Activated CD4-positive, alpha-beta T cell treated with anti-CD3 and anti-CD28 coated beads, Interleukin-2, amount 50 U/mL, for 24 hours (primary cell): ENCODE measurements around the gene FYTTD1.

Experiments used
- DNase-seq, 2 donors: peaks; one replicate each; pipeline ENCODE4 v3.0.0-alpha.2; 2020; ENCODE audit warnings: low read depth in 1 of 2, low spot score in 1 of 2

The FYTTD1 gene

DNA sequence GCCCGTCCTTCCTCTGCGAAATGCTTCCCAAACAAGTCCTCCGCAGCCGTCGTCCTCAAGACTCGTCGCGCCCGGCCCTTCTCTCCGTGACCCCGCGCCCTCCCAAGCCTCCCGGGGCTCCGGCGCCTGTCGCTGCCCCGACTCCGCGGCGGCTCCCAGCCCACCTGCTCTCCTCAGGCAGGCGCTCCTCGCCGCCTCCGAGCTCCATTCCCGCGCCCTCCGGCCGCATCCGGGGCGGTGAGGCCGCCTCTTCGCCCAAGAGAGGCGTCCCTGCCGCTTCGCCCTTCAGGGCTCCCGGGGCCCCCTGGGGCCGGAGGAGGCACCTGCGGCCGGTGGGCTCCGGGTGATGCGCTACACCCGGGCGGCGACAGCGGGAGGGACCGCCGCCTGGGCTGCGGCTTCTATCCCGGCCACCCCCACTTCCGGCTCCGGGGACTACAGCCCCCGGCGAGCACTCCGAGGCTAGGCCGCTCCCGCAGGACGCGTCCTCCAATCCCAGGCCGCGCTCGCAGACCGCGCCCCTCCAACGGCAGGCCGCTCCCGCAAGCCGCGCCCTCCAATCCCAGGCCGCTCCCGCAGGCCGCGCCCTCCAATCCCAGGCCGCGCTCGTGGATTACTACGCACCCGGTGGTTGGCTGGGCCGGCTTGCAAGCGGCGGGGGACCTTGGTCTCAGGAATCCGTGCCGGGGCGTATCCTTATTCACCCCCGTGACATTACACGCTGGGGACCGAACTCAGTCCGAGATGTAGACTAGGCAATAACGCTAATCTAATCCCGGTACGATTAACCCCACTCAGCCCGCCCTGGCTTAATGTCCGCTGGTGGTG lies 13.0 kb upstream of the FYTTD1 start, which contains the start of gene RUBCN:
Gene RUBCN (minus strand): TSS at position 414 of the 828 bp plus-strand sequence. CDS start 185 bp downstream, at position 229.
- peak; percentile 80 to 89 for DNase-seq

DNA sequence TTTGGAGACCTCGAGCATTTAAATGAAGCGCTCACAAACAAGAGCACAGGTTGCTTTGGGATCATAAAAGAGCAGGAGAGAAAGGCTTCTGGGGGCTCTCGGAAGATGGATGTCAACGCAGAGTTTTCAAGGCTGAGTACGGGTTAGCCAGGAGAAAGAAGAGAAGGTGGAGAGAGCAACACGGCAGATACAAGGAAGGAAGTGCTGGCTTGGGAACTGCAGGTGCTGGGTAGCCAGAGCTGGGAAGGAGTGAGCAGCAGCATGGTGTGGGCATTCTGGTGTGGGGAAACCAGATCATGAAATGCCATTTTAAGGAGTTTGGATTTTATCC lies 12.4 kb upstream of the FYTTD1 start:
- no peak for DNase-seq

DNA sequence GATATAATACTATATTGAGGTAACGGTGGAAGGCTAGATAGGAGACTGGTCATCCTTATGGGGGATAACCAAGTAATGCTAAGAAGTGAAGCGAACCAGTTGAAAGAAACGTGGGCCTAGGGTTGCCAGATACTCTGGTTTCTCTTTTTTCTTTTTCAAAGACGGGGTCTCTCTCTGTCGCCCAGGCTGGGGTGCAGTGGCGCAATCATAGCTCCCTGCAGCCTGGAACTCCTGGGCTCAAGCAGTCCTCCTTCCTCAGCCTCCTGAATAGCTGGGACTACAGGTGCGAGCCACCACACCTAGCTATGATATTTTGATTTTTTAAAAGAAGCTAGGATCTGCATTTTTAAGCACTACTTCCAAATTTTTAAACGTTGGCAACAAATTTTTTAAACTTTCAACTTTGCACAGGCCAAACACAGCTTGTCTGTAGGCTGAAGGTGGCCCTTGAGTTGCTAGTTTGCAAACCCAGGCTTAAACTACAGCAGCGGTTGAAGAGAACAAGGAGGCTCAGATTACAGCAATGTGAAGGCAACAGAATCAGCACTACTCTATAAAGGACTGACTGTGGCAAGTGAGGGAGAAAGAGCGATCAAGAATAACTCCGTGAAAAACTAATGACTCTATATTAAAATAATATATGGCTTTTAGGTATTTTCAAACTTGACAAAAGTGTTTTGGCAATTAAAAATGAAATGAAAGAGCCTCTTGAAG lies 11.8 kb upstream of the FYTTD1 start:
- DNase-seq: no peak

DNA sequence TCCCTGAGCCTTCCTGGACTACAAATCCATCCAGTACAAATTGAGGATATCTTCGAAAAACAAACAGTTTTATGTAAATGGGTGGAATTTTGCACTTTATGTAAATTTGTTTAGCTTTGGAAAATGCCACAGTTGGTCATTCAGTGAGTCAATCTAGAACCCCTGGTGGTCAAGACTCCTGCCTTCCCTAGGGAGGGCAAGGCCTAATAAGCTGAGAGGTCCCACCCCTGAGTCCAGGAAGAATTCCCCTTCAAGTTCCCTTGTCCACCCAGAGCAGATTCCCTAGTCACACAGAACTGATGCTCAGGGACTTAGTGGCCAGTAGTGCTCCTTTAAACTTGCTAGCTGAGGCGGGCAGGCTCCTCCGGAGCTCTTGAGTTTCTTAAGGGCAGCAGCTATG lies 6.9 kb upstream of the FYTTD1 start:
- no peak for DNase-seq

DNA sequence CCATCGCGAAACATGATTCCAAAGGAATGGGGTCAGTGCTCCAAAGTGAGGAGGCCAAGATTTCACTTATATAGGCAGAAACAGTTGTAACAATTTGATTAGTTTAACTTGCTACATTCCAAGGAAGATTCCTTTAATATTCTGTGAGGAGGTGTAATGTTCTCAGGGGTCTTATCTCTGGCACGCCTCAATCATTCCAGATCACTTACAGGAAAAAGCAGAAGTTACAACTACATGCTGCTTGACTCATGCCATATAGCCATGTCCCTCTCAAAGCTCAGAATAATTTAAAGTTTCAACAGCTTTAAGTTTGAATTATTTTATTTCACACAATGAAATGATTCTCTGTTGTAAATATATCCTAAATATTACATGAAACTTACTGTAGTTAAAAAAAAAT lies 3.5 kb upstream of the FYTTD1 start:
- no peak for DNase-seq

DNA sequence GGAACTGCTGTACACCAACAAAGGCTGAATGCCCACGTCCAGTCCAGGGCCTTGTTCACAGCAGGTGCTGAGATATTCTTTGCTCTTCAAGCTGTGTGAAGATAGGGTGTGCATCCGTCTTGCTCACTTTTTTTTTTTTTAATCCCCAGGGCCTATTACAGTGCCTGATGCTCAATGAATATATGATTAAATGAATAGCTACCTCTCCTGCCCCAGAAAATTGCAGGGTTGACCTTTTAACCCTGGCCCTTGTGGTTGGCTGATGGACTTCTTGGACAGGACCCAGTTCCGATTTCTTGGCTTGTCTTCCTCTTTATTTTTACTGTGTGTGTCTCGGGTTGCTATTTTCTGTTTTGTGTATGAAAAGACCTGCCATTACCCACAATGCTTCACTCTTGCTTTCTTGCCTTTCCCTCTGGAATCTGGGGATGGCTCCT lies 2.9 kb upstream of the FYTTD1 start:
- DNase-seq: no peak

DNA sequence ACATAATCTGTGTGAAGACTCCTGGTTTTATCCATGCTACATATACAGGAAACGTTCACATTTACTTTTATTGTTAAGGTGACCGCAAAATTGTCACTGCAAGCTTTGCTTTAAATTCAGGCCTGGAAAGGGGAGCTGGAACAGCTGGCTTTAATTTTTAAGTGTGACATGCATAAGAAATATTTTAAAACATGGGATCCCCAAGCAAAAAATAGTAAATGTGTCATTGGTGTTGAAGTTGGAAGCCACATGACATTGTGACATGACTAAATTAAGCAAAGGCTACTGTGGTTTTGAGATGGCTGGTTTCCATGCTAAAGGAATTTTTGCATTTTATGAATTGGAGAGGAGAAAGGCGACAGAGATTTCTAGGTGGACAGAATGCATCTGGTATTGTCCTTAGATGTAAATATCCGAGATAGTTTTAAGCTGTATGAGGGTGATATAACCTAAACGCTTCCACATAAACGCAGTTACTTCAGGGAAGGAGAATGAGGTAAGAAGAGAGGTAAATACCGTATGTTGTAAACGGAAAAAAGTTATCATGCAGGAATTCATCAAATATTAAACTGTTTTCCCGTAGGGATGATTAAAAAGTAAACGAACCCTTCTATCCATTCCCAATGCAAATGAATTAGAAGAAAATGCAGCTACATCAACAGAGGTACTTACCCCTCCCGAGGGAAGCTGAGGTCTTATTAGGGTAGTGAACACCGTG lies 927 bp upstream of the FYTTD1 start:
- no peak for DNase-seq

DNA sequence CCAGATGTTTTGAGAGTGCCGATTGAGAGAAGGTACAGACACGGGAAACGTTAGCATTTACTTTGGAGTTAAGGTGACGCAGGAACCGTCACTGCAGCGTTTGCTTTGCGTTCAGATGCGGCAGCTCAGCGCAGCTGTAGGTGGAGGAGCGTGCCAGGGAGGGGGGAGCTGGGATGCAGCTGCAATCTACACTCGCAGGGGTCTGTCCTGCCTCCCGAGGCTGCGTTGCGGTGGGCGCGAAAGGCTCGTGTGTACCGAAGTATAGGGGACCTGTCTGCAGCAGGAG lies 425 bp upstream of the FYTTD1 start:
- DNase-seq: peak in 1 of 2 donors; percentile 37

DNA sequence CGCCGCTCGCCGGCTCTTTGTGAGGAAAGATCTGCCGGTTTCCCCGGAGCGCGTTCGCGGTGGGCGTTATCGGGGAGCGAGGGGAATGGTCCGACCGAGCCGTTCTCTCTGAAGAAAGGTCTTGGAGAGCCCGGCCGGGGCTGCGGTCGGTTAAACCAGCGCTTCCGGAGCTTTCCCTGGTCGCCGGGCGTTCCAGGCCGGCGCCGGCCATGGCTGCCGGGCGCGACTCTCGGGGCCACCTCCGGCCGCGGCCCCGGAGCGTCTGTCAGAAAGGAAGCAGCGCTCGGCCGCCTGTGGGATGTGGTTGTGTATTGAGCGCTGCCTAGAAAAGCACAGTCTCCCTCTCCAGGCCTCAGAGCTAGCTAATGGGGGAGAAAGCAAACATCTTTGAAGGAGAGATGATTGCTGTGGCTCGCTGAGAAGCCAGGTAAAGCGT lies 731 bp downstream of the FYTTD1 start:
- peak; percentile 23 to 28 for DNase-seq

DNA sequence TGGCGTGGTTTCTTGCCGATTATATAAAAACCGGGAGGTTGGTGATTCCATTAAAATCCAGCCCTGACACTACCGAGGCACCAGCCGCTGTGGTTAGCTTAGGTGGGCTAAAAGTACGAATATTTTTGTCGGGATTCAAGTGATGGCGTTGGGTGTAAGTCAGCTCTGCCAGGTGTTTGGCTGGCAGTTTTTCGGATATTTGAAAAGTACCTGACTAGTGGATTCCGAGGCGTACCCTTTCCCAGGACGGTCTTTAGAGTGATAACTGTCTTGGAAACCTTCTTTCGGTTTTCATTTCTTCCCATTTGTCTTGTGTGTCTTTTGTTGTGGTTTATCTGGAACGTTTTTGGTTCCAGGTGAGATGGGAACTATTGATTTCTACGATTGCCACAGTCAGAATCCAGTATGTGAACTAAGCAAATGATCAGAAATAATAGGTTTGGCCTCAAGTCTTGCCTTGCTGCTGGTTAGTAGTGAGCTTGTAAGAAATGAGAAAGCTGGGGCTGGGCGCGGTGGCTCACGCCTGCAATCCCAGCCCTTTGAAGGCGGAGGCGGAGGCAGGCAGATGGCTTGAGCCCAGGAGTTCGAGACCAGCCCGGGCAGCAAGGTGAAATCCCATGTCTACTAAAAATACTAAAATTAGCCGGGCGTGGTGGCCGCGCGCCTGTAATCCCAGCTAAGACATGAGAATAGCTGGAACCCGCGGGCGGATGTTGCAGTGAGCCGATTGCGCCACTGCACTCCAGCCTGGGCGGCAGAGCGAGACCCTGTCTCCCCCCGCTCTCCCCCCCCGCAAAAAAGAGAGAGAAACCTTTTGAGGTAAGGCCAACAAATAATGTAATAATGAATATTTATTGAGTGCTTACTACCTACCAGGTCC lies 1.4 kb downstream of the FYTTD1 start:
- no peak for DNase-seq

DNA sequence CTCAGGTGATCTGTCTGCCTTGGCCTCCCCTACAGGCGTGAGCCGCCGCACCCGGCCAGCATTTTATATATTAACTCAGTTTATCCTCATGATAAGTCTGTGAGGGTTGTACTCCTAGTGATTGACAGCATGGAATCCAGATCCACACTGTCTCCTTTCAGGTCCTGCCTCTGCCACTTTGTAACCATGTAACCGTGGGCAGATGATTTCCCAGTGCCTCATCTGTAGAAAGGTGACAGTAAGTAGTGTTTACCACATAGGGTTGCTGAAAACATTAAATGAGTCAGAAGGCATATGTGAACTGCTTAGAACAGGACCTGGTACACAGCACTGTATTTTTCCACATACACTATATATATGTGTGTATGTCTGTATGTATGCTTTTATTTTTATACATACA lies 2.4 kb downstream of the FYTTD1 start:
- no peak for DNase-seq

DNA sequence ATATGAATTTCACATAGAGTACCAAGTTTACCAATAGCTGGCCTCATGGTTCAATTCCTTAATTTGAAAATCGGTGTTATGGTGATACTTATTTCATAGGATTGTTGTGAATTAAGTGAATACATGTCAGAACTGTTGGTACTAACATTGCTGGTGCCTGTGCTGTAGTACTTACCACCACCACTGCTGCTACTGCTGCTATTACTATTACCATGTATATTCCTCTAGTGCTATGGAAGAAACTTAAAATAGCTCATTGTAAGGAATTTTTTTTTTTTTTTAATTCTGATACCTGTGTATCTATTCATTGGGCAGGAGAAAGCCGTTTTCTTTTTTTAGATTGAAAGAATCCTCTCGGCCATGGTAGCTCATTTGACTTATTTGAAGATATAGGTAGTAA lies 3.6 kb downstream of the FYTTD1 start:
- no peak for DNase-seq

DNA sequence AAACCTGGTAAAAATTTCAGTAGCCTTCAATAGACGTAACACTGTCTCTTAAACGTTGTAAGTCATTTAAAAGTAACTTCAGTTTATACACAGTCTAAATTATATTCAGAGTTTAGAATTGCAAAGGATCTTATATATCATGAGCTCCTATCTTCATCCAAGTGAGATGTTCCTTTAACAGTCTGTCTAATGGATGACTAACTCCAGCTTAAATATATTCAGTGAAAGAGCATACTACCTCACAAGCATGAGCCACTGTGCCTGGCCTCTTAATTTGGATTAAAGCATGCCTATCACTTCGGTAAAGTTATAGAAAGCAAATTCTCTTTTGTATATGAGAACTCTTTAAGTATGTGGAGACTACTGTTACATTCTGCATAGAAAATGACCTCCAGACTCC lies 7.0 kb downstream of the FYTTD1 start:
- no peak for DNase-seq

DNA sequence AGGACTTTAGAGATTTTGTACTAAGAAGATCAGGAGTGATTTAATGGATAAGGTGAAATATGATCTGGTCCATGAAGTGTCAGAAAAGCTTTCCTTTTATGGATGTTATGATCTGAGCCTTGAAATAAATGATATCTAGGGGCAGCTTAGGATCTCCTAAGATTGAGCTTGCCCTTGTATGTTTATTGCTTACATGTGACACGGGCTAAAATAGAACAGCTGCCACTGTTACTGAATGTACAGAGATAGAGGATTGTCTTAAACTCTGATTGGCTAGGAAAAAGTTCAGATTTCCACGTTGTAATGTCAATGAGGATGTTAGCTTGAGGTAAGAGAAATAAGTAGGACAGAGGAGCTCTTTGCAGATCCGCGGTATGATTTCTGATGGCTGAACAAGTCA lies 8.8 kb downstream of the FYTTD1 start:
- DNase-seq: no peak

DNA sequence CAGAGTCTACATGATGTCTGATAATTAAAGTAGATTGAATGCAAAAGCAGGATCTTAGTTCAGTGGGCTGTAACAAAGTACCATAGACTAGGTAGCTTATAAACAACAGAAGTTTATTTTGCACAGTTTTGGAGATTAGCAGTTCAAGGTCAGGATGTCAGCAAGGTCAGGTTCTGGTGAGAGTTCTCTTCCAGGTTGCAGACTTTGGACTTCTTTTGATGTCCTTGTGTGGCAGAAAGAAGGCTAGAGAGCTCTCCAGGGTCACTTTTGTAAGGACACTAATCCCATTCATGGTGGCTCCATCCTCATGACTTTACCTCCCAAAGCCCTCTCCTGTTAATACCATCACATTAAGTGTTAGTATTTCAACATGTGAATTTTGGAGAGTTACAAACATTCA lies 12.1 kb downstream of the FYTTD1 start:
- no peak for DNase-seq

DNA sequence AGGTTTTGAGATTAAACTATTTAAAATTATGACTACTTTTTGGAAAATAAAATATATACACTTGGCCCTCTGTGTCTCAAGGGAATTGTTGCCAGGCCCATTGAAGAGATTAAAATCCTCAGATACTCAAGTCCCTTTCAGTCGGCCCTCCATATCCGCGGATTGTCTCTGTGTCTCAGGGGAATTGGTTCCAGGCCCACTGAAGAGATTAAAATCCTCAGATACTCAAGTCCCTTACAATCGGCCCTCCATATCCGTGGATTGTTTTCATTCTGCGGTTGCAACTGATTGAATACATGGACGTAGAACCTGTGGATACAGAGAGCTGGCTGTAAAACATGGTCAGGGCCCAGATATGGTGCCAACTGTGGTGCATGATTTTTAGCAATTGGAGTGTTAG lies 25.6 kb downstream of the FYTTD1 start:
- no peak for DNase-seq

DNA sequence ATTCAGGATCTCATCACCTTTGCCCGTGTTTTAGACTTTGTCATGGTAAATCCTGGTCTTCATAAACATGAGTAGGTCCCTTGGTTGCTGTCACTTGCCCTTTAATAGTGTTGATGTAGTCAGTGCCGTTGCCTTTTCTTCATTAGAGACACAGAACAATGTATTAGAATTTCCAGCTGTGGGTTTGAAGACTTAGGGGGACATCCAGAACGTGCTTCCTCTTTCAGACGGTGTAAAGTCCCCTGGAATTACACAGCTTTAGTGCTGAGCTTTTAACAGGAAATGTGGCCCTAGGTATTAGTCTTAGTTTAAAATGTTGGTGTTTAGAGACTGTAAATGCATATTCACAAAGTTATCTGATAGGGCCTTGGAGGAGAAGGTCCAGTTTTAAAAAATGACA lies 32.5 kb downstream of the FYTTD1 start:
- no peak for DNase-seq

DNA sequence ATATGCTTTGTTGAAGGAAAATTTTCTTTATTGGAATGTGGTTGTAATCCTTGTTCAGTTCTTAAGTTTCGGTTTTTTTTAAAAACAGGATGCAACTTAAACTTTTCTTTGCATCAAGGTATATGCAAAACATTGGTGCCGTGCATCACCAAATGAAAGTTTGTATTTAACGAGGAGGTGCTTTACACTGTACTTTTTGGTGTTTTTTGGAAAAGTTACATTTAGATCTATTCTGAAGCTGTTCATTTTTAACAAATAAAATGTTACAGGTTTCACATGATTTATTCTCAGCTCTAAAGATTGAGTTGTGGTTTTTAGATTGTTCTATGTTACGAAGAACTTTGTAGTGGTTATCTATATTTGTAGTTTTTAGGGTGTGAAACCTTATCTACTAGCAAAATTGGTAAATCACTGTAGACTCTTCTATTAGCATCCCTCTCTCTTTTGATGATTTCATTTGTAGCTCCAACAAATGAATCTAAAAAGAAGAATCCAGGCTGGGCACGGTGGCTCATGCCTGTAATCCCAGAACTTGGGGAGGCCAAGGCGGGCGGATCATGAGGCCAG lies 34.4 kb downstream of the FYTTD1 start:
- DNase-seq: no peak

DNA sequence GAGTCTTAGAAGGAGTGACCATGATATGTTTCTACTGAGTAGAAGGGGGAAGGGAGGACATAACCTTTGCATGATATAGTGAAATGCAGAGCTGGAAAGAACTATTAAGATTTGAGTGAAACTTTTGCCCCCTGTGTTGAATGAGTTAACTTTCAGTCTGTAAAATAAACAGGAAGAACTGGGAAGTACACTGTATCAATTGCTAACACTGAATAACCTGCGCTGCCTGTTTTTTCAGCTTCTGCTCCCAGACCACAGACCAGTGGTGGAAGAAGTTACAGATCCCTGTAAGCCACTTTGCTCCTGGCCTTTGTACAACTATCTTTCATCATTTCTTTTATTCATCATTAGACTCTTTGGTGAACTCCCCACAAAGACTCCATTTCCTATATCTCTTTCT lies 37.7 kb downstream of the FYTTD1 start:
- DNase-seq: no peak

DNA sequence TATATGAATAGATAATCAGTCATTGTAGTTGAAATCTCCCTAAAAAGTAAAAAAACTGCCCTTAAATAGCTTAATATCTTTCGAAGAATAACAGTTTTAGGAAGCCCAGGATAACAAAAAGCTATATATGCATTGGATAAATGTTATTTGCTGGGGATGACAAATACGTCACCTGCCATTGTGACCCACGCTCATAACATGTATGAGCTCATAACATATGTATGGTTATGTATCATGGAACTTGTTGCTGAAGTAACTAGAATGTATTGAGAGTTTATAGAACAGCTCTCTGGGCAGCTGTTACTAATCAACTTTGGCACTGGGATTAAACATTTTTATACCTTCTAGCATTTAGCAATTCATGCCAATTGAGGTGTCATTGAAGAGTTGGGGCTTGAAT lies 39.6 kb downstream of the FYTTD1 start:
- no peak for DNase-seq

DNA sequence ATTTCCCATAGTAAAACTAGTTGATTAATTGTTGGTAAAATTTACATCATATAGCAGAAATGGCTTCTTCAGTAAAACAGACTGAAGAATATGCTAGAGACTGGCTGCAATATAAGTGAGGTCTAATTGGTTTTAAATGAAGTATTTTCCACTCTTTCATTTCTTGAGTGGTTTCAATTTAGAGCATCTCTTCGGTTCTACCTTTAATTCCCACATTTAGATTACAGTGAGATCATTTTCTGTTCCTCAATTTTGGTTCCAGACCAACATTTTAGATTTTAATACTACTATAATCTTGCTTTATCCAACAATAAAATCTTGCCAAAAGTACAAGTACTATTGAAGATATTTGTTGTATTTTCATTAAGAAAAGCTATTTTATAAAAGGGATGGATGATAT lies 40.4 kb downstream of the FYTTD1 start:
- no peak for DNase-seq
